Erythroblast (primary cell): ENCODE measurements around the gene TENM3.

Experiments
- GATA1 ChIP-seq: IDR thresholded peaks from 2 replicates; pipeline ENCODE4 v1.6.1; 2011; ENCODE audit warnings: low read depth, mild to moderate bottlenecking, control low read depth, low read length, moderate library complexity
- POLR2A ChIP-seq: IDR thresholded peaks from 2 replicates; pipeline ENCODE4 v1.6.1; 2011; ENCODE audit warnings: mild to moderate bottlenecking, low read length

- TF ChIP-seq POLR2A (no peak), GATA1 (no peak)
Measured at GRCh38 chr4:182804131-182804530, 560.9 kb downstream of the TENM3 start.
